NCI-H510A (cell line): ENCODE results near the gene PAN3.

ENCODE experiments used
- DNase-seq: peaks from one replicate; lab custom pipeline; 2025; lab: John Stamatoyannopoulos, UW

The PAN3 gene

GRCh38 chr13:28338742-28339141, 200.4 kb downstream of the PAN3 start:
- DNase-seq: no peak

- no peak for DNase-seq
These were observed 201.1 kb downstream of the PAN3 start for GRCh38 chr13:28339419-28339818.

DNA sequence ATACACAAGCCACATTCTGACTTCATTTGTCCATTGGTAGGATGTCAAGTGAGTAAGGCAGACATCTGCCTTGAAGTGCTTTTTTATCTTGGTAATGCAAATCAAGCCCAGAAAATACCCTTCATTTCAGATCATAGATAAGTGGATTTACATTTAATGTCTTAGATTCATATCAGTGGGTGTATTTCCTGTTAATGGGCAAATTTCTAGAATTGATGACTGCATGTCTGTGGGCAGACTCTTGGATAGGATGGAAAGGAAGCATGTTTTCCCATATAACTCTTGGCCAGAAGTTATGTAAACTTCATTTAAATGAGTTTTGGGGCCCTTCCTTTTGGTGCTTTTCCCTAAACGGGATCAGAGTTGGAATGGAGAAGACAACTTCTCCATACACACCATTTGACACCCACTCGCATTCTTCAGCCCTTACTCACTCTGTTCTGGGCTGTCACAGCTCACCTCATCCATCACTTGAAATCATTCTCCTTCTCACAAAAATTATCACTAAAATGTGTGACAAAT, 202.0 kb downstream of the PAN3 start:
- no peak for DNase-seq

GRCh38 chr13:28342251-28342650, 203.9 kb downstream of the PAN3 start:
- DNase-seq: no peak

DNA sequence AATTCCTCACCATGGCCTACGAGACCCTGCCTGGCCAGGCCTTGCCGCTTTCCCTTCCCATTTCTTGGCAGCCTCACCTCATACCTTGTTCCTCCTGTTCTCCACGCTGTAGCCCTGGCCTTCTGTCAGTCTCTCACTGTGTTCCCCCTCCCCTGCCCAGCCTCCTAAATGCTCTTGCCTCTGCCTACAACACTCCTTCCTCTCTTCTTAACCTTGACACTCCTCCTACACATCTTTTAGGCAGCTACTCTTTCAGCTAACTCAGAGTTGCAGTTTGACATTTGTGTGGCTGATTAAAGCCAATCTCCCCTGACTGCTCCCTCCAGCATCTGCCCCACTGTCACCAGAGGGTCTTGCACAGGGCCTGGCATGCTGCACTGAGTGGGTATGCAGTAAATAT, 205.8 kb downstream of the PAN3 start:
- no peak for DNase-seq
